ENCODE measurements around the gene CD40LG. TPM values are rescaled to one million over a fixed set of nuclear protein-coding genes. Genes with fewer than 3 reads are reported as not detected.

The CD40LG gene
- not detected in 2 replicates for total RNA-seq

DNA sequence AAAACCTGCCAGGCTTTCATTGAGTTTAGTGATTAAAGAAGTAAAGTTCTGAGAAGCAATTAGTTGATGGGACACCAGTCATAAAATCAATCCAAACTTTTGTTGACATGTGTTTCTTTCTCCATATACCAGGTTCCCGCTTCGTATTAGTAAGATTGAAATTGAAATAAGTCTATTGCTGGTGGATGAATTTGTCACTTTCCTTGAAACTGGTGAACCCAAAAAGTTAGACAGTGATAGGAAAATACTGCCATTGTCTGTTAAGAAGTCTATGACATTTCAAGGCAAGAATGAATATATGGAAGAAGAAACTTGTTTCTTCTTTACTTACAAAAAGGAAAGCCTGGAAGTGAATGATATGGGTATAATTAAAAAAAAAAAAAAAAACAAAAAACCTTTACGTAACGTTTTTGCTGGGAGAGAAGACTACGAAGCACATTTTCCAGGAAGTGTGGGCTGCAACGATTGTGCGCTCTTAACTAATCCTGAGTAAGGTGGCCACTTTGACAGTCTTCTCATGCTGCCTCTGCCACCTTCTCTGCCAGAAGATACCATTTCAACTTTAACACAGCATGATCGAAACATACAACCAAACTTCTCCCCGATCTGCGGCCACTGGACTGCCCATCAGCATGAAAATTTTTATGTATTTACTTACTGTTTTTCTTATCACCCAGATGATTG lies at the start of gene CD40LG:
CD40LG (plus strand) TSS at position 482 of the 684 bp plus-strand sequence; CDS start at position 573, 91 bp downstream.
- DNase-seq = no peak

DNA sequence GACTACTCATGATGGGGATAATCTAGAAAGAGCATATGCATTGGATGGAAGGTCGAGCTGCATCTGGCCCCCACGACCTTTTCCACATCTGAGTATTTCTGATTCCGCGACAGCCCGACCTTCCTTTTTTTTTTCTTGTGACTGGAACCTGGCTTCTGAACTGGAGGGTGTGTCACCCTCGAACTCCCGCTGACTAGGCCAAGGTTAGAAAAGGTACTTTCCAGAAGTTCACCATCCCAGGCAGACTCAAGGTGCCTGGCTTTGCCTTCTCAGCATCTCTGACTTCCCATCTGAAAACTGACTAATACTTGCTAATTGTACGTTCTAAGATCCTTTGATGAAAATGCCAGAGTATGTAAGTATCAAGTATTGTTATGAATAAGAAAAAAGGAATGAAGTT lies 49.3 kb upstream of the CD40LG start:
- no peak for DNase-seq

DNA sequence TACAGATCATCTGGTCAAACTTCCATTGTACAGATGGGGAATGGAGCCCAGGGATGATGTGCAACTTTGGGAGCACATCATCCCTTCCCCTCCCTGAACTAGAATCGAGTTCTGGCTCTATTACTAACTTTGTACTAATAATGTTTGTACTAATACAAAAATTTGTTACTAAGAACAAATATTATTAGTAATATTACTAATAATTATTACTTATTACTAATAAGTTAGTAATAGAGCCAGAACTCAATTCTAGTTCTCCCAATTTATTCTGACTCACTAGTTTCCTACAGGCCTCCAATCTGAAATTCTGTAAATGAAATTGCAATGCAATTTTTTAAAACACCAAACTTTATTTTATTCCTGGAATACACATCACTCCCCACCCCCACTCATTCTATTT lies 47.9 kb upstream of the CD40LG start:
- no peak for DNase-seq

DNA sequence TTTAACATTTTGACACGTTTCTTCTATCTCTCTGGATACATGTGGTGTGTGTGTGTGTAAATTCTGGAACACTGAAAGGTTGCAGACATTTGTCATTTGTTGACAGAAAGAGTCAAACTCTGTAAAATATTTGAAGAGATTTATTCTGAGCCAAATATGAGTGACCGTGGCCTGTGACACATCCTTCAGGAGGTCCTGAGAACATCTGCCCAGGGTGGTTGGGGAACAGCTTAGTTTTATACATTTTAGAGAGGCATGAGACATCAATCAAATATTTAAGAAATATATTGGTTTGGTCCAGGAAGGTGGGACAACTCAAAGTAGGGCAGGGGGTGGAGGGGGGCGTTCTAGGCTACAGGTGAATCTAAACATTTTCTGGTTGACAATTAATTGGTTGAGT lies 40.7 kb upstream of the CD40LG start:
- no peak for DNase-seq

DNA sequence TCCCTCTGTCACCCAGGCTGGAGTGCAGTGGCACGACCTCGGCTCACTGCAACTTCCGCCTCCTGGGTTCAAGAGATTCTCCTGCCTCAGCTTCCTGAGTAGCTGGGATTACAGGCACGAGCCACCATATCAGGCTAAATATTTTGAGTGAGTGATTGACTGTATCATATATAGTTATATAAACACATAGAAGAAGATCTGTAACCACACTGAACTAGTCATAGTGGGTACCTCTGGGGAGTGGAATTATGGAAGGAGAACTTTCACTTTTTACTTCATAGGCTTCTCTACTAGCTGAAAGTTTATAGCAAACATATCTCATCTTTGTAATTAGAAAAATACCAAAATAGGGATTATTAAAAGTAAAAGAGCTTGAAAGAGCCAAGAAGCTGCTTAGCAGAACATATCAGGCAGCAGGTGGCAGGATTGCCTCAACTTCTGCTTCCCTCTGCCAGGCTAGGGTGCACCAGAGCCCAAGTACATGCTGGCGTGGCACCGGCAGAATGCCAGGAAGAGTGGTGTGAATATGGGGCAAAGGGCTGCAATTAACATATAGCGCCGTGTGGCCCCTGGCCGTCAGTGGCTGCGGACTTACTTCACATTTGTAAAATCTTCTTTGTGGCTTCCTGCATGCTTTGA lies 39.5 kb upstream of the CD40LG start:
- DNase-seq = peak; percentile 18

DNA sequence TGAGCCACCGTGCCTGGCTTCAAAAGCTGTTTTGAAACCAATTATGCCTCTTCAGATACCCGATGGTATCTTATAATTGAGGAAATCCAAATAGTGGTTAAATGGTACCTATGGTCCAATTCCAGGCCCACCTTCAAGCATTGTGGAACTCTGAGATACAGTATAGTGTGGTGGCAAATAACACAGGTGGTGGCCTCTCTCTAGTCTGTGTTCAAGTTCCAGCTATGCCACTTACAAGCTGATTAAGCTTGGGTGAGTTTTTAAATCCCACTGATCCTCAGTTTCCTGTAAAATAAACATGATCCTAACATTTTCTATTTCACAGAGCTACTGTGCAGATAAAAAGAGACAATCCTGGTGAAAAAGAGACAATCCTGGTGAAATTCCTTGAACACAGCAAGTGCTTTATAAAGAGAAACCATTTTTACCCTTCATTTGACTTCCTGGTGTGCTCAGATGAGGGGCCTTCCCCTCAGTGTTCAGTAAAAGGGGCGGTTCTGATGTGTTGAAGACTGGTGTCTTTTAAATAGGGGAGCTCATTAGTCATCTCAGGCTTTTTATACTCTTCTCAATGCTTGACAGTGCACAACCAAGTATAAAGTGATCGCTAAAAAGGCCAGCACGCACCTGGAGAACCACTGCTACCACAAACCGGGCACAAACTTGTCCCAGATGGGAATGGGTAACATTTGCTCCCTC lies 30.8 kb upstream of the CD40LG start:
- DNase-seq = no peak

DNA sequence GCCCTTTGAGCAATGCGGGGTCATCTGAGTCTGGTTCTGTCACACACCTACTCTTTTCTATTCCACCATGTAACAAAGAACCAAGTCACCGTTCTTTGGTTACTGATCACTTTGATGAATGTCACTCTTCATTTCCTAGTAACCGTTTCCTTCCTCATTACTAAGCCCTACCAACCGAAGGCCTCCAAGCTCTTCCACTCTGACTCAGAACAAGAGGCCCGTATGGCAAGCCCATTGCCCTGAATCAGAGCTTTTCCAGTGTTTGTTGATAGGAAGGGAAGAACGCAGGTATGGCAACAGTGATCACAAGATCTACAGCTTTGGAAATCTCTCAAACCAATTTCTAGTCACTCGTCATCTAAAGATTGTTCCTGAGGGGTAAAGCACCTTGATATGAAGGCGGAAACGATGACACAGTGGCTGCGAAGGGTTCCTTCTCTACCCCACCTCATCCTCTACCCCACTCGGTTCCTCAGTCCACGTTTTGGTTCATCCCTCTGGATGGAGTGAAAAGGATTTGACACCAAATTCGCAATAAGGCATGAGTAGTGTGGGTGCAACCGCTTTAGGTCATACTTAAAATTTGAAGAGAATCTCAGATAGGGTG lies 28.0 kb upstream of the CD40LG start:
- DNase-seq = no peak

DNA sequence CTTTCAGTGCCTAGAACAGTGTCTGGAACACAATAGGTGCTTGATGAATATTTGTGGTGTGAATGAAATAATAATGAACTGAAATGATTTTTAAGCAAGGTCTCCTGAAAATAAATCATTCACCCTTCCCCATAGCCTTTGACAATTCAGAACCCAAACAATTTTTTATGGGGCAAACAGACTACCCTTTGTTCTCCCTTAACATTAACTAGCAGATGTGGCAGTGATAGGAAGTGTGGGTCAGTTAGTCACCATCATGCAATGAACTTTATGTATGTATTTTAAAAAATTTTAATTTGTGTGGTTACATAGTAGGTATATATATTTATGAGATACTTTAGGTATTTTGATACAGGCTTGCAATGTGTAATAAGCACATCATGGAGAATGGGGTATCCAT lies 27.2 kb upstream of the CD40LG start:
- no peak for DNase-seq

DNA sequence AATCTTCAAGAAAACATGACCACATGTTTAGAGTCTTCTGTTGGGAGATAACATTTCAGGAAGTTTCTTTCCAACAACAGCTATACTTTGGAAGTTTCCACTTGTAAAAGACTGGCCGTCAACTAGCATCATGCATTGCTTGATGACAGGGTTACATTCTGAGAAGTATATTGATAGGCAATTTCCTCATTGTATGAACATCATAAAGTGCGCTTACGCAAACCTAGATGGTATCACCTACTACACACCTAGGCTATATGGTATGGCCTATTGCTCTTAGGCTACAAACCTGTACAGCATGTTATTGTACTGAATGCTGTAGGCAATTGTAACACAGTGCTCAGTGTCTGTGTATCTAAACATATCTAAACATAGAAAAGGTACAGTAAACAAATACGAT lies 25.4 kb upstream of the CD40LG start:
- no peak for DNase-seq

DNA sequence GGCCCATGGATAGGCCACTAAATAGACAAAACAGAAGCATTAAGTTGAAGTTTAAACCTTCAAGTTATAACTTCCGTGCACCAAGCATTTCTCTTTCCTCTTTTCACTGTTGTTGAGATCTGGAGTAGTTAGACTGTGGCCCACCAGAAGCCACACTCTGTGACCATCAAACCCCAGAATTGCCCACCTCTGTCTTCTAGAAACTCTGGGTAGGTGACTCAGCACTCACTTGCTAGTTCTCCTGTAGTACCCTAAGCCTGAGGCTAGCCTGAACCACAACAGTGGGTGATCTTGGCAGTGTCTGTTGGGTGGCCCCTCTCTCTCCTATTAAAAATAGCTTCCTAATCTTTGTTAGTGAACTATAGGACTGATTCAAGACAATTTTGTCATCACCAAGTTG lies 24.6 kb upstream of the CD40LG start:
- no peak for DNase-seq

DNA sequence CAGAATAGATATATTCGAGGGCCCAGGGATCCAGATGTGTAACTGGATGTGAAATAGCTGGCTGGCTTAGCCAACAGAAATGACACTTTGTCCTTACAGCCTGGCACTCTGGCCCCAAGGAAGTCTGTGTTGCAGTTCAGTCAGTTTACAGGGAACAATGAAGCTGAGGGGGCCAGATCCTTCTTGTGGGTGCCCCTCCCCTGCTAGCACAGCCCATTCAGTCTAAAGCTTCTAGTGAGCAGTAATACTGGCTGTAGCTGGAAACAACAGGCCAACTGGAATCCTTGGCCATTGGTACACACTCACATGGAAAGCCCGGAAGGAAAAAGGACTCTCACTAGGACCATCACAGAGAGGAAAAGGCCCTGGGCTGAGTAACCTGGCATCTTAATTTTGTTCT lies 22.7 kb upstream of the CD40LG start:
- DNase-seq = no peak

DNA sequence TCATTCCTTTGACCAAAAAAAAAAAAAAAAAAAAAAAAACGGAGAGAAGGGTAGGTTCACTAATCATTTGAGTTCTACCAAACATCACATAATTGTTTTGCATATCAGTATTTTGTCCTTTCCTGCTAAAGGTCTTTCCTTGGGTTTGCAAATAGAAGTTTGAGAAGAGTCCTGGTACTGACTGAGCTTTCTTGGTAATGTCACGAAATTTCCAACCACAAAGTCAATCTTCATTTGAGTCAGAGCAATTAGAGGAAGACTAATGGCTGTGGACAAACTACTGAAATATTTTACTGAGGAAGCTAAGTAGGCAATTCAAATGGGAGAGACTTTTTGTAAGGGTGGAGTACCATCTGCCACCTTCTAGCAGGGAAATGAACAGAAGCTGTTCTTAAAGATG lies 21.7 kb upstream of the CD40LG start:
- no peak for DNase-seq

DNA sequence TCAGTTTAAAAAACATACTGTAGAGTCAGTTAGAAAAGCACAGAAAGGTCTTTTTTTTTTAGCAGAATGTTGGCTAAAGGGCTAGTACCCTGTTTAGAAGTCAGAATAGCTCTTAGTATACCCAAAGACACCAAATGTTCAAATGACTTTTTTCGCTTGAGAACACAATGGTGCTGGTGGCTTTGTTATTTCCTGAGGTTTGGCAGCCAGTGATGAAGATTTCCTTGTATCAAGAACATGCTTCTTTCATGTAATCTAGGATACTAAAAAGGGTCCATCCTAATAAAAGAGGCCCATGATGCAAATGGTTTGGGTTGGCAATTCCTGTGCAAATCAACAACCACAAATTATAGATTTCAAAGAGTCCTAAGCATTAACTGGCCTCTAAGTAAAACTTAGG lies 21.1 kb upstream of the CD40LG start:
- no peak for DNase-seq

DNA sequence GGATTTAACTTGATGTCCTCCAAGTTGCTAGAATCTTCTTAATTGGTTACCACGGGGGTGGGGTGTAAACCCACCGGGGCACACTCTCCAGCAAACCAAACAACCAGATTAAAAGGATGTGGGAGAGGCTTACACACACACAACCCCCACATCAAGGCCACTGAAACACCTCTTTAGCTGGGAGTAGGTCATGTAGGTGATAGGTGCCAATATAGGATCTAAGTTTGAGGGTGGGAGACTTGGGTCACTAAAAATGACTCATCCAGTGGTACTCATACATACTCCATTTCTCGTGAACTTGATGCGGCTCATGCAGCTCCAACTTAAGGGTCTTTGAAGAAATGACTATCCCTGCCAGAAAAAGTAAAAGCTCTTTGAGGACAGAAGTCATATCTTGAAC lies 20.5 kb upstream of the CD40LG start:
- DNase-seq = no peak

DNA sequence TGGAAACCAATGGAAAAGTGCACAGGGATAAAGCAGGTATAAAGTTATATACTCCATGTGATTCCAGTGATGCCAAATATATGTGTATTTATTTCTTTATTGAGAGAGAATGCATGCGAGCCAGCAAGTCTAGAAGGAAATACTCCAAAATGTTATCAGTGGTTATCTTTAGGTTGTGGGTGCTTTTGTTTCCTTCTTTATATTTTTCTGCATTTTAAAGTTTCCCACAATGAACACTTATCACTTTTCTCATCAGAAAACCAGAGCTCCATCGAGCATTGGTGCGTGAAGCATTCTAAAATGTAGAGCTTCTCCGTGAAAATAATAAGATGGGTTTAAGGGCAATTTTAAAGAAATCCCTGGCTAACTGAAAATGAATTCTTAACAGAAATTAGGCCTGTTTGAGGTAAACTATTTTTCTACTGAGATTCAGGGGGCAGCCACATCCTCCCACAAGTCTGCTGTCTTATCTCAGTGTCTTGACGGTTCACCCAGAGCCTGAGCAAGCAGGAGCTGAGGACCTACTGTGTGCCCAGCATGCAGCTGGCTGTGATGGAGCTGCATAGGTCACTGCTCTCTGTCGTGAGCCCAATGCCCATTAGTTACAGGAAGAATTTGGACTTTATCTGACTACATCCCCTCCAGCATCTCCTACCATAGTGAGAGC lies 18.7 kb upstream of the CD40LG start:
- DNase-seq = no peak

DNA sequence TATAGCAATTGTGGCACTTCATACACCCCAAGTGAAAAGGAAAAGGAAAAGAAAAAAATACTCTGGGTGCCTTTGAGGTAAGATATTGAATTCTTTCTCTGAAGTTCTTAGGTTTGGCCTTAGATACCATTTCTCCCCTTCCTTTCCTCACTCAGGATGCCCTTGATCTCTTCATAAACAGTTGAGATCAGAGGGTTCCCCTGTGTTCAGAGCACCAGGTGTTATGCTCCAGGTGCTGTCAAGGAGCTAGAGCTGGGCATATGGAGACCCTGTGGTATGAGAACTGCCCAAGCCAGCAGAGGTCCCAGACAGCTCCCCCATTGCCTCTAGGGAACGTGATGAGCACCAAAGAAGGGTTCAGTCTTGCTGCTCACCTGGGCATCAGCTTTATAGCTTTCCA lies 17.1 kb upstream of the CD40LG start:
- DNase-seq = no peak

DNA sequence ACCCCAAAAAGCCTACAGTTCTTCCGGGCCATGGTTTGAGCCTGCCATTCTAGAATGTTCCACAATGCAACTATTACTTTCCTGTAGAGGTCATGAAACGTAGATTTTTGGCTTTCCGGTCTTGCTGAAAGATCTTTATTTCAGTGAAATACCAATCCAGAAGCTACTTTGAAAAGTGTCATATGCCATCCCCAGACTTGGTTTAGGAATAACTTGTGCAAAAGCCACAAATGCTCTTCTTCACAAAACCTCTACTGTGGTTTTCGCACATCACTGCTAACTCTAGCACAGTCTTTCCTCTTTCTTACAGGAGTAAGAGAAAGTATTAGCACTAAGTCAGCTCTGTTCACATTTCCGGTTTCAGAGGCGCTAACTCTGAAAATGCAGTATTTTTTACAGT lies 12.7 kb upstream of the CD40LG start:
- no peak for DNase-seq

DNA sequence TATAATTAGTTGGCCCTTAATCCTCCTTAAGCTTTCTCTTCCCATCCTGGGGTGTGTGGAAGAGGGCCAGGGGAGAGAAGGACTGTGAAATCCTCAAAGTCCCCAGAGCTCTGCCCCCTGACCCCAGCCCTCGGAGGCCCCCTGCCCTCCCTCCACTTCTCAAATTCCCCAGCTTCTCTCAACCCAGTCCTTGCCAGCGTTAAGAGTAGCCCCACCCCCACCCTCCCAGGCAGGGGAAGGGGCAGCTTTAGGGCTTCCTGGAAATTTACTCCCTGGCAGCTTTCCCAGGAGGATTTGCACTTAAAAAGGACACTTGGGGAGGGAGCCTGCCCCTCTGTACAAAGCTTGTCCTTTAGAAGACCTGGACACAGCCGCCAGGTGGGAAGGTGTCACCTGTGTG lies 11.8 kb upstream of the CD40LG start:
- no peak for DNase-seq

DNA sequence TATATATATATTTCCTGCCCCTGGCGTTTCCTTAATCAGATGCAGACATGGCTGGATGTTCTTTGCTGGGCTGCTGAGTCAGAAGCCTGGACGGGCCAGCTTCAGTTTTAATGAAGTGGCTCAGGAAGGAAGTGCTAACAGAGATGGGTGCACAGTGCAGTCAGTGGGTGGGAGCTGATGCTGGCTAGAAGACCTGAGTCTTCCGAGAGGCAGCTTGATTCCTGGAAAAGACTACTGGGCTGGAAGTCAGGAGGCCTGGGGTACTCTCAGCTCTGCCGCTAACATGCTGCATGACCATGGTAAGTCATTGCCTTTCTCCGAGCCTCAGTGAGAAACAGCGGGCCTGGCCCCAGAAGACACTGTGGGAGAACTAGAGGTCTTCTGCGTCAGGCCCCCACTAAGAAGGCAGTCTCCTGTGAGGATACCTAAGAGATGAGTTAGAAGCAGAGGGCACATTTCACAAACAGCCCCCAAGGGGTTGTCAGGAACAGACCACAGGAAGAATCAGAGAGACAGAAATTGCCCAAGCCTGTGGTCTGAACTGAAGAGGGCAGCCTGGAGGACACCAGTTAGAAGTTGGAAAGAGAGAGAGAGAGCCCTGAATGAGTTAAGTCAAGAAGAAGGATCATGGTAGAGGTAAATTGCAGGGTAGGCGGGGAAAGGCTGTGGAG lies 8.3 kb upstream of the CD40LG start:
- no peak for DNase-seq

DNA sequence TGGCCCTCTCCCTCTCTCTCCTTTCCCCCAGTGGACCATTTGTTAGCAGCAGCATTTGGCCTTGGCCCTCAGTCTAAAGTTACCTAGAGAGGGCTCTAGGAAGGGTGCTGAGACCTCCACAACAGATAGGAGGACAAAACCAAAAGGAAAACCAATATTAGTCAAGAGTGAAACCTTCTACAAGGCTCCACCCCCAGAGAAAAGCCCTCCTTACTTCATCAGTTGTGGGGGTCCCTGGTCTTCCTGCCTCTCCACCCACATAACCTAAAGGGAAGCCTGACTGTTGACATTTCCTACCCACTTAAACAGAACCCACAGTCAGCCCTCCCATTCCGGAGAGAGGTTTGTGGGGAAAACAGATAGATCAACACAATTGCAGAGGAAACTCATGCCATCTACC lies 4.7 kb upstream of the CD40LG start:
- DNase-seq = no peak

DNA sequence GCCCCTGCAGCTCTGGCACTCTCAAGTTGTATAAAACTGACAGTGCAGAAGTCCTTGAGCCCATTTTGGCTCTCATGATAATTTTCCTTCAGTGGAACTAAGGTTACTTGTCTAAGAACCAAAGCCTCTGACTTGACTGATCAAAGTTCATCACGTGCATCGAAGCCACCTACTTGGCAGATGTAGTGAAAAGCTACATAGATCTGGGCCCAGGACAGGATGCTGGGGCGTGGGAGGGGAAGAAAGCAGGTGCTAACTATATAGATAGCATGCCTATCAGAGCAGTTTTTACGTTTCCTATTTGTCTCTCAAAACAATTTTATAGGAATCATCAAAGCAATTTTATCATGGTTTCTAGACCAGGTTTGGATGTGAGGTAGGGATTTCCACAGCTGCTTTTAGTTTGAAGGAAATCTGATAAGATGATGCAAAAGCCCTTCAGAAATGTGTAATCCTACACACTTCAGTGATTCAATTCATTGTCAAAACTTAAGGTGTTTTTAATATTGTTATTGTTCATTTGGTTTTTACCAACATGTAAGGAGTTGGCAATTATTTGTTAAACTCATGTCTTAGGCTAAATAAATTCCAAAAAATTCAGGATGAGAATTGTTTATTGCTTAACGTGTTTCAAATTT lies 1.2 kb upstream of the CD40LG start:
- DNase-seq = no peak

DNA sequence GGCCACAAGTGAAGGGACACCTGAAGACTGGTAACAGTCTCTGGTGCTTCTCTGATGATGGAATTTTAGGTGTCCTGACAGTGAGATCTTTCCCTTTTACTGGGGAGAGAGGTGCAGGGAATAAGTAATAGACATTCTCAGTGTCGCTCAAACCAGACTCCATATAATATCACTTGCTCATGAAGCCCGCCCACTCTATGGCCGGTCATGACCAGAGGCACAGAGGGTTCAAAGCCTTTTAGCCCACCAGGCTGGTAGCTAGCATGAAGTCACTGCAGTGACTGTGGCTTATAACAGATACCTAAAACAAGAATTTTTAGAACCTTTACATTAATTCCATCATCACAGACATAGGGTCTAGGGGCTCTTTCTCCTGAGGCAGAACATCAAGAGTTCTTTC lies 2.9 kb downstream of the CD40LG start:
- no peak for DNase-seq
